Stimulated activated CD8-positive, alpha-beta memory T cell treated with anti-CD3 and anti-CD28 coated beads, Interleukin-7, amount 100 ng/mL, for 4 hours (primary cell): ENCODE data around the gene NME7.
"Not testable (repeated sequence)": the region's sequence is repeated elsewhere in the genome, so short reads cannot be mapped to it uniquely, and the experiment has no call there.

ENCODE experiments used
- DNase-seq, 2 donors: peaks; one replicate each; pipeline ENCODE4 v3.0.0-alpha.2; 2020; ENCODE audit warnings: low read depth in 2 of 2

The NME7 gene

GRCh38 chr1:169367686-169368405 lies at the start of gene NME7, which contains the start of gene BLZF1:
TSS of gene NME7 (minus strand) at chr1:169367797. CDS start at chr1:169367710, 87 bp downstream.
TSS of gene BLZF1 (plus strand) at chr1:169368195. CDS start at chr1:169369523, 1,328 bp downstream.
- DNase-seq = peak; percentile 98

GRCh38 chr1:169414952-169415351 lies 47.4 kb upstream of the NME7 start:
- DNase-seq = no peak

- DNase-seq = not testable (repeated sequence)
These were observed 40.7 kb upstream of the NME7 start for GRCh38 chr1:169408340-169408739.

- not testable (repeated sequence) for DNase-seq
These were observed 35.0 kb upstream of the NME7 start for GRCh38 chr1:169402578-169402977.

- DNase-seq = no peak
These were observed 28.4 kb upstream of the NME7 start for GRCh38 chr1:169395955-169396354.

- no peak for DNase-seq
These were observed 24.8 kb upstream of the NME7 start for GRCh38 chr1:169392406-169392805.

- no peak for DNase-seq
These were observed 22.7 kb upstream of the NME7 start for GRCh38 chr1:169390303-169390702.

- DNase-seq = no peak
These were observed 19.8 kb upstream of the NME7 start for GRCh38 chr1:169387399-169387798.

GRCh38 chr1:169383449-169383848 lies 15.9 kb upstream of the NME7 start:
- no peak for DNase-seq

GRCh38 chr1:169381162-169381561 lies 13.6 kb upstream of the NME7 start:
- no peak for DNase-seq

- DNase-seq = no peak
These were observed 3.8 kb upstream of the NME7 start for GRCh38 chr1:169371404-169371803.

GRCh38 chr1:169368406-169368769 lies 791 bp upstream of the NME7 start:
- no peak for DNase-seq

GRCh38 chr1:169367096-169367685 lies 406 bp downstream of the NME7 start:
- no peak for DNase-seq

GRCh38 chr1:169364948-169365347 lies 2.6 kb downstream of the NME7 start:
- no peak for DNase-seq

- DNase-seq = peak; percentile 11 to 13
These were observed 4.4 kb downstream of the NME7 start for GRCh38 chr1:169363046-169363730.

- DNase-seq = no peak
These were observed 6.3 kb downstream of the NME7 start for GRCh38 chr1:169361281-169361680.

GRCh38 chr1:169360415-169360814 lies 7.2 kb downstream of the NME7 start:
- no peak for DNase-seq

GRCh38 chr1:169348383-169349036 lies 19.1 kb downstream of the NME7 start:
- no peak for DNase-seq

- DNase-seq = no peak
These were observed 19.8 kb downstream of the NME7 start for GRCh38 chr1:169347688-169348382.

- DNase-seq = no peak
These were observed 21.5 kb downstream of the NME7 start for GRCh38 chr1:169346036-169346589.

- DNase-seq = no peak
These were observed 22.1 kb downstream of the NME7 start for GRCh38 chr1:169345511-169345910.
